ENCODE results near the gene ATP2A2.

- TF ChIP-seq CTCF (optimal IDR thresholded peaks at IDR 0.05 in 1 of 3, IDR thresholded peaks at IDR 0.05 in 1 of 3, conservative IDR thresholded peaks at IDR 0.05 in 1 of 3; ENCODE audit: extremely low read depth in 1 of 3, insufficient read depth in 2 of 3, low read length in 3 of 3) = no peak
- no peak for TF ChIP-seq EZH2 (IDR thresholded peaks at IDR 0.05; ENCODE audit: low read length)
Measured at GRCh38 chr12:110280779-110281548, at the start of gene ATP2A2.
